Keratinocyte (primary cell): ENCODE measurements around the gene METTL22.

Source experiments
- CTCF ChIP-seq, 3 experiments: IDR thresholded peaks in 1 of 3; conservative IDR thresholded peaks in 1 of 3; optimal IDR thresholded peaks in 1 of 3; 2 replicates in 2 of 3; 3 replicates in 1 of 3; pipeline versions ENCODE3 to v1.5.1; 2011; ENCODE audit warnings: low read length in 3 of 3, mild to moderate bottlenecking in 3 of 3, moderate library complexity in 2 of 3, control low read depth in 1 of 3, inconsistent platforms in 1 of 3; ENCODE audit not compliant: insufficient read depth in 2 of 3; ENCODE audit errors: extremely low read depth in 1 of 3
- EZH2 ChIP-seq: IDR thresholded peaks from one replicate; pipeline ENCODE4 v1.6.1; 2012; ENCODE audit warnings: inconsistent platforms, mild to moderate bottlenecking, low read length, moderate library complexity

GRCh38 chr16:8585857-8586256 is 35.6 kb upstream of the METTL22 start:
- TF ChIP-seq CTCF (optimal IDR thresholded peaks at IDR 0.05 in 1 of 3, IDR thresholded peaks at IDR 0.05 in 1 of 3, conservative IDR thresholded peaks at IDR 0.05 in 1 of 3; ENCODE audit: extremely low read depth in 1 of 3, insufficient read depth in 2 of 3, low read length in 3 of 3) = no peak
- TF ChIP-seq EZH2 = no peak
